Measurements from ENCODE around the gene KDM4C.

The KDM4C gene

DNA sequence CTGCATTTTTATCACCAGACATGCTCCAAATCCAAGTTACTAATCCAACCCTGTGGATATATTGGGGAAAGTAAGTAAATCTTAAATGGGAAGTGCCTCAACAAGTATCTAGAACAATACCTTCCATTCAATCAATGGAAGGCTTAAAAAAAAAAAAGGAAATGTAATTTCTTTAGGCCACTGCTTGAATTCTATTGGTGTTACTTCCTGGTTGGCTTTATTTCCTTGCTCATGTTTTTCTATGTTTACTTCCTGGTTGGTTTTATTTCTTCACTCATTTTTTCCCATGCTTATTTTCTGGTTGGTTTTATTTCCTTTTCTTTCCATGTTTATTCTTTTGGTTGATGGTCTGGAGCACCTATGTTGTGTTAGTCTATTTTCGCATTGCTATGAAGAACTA is 363.9 kb downstream of the KDM4C start:
- H3K36me3 ChIP-seq (ENCODE audit: insufficient read depth, low read length) = no peaks in the 10 kb centered on the region

GRCh38 chr9:7123743-7124142 is 366.0 kb downstream of the KDM4C start:
- no peaks in the 10 kb centered on the region for H3K4me1 ChIP-seq (ENCODE audit: insufficient read depth, low read length, severe bottlenecking)
- peaks cover 9% of the 10 kb centered on the region; the same call in 1 of the 2 replicates for H3K36me3 ChIP-seq (ENCODE audit: insufficient read depth, low read length)
- no peak overlapping the region for H3K9ac ChIP-seq (ENCODE audit: low read length)
- H3K79me2 ChIP-seq (ENCODE audit: insufficient read depth, low read length) = no peaks in the 10 kb centered on the region
- H3K27me3 ChIP-seq (ENCODE audit: insufficient read depth, low read length) = no peaks in the 10 kb centered on the region
- no peak overlapping the region for H3K4me2 ChIP-seq (ENCODE audit: low read length)
- no peak overlapping the region for H3K27ac ChIP-seq (ENCODE audit: low read depth, low read length, poor library complexity, severe bottlenecking)
- no peaks in the 10 kb centered on the region for H3K9me3 ChIP-seq (ENCODE audit: low read length)
- TF ChIP-seq EZH2 (IDR thresholded peaks at IDR 0.05; ENCODE audit: borderline replicate concordance, low read length) = no peak
- TF ChIP-seq CTCF (IDR thresholded peaks at IDR 0.05; ENCODE audit: low read length) = no peak
- H2AFZ ChIP-seq (ENCODE audit: low read length) = no peak overlapping the region
- H3K9me2 ChIP-seq (ENCODE audit: low read depth, low read length) = no peaks in the 10 kb centered on the region
- no peaks in the 10 kb centered on the region for H3F3A ChIP-seq (ENCODE audit: insufficient read depth, low read length)
- H3K4me3 ChIP-seq (ENCODE audit: low read depth, low read length, poor library complexity, severe bottlenecking) = no peak overlapping the region
- H4K20me1 ChIP-seq (ENCODE audit: insufficient read depth, low read length) = no peaks in the 10 kb centered on the region

More for the DNA sequence above, 363.9 kb downstream of the KDM4C start:
- Histone ChIP-seq H3F3A (ENCODE audit: insufficient read depth, low read length) (no peaks in the 10 kb centered on the region), H3K9ac (ENCODE audit: low read length) (no peak overlapping the region), H3K4me1 (ENCODE audit: insufficient read depth, low read length, severe bottlenecking) (no peaks in the 10 kb centered on the region), H3K27ac (ENCODE audit: low read depth, low read length, poor library complexity, severe bottlenecking) (no peak overlapping the region), H4K20me1 (ENCODE audit: insufficient read depth, low read length) (no peaks in the 10 kb centered on the region), H3K9me3 (ENCODE audit: low read length) (no peaks in the 10 kb centered on the region), H3K4me3 (ENCODE audit: low read depth, low read length, poor library complexity, severe bottlenecking) (no peak overlapping the region), H2AFZ (ENCODE audit: low read length) (no peak overlapping the region), H3K4me2 (ENCODE audit: low read length) (no peak overlapping the region), H3K79me2 (ENCODE audit: insufficient read depth, low read length) (no peaks in the 10 kb centered on the region), H3K9me2 (ENCODE audit: low read depth, low read length) (no peaks in the 10 kb centered on the region), H3K27me3 (ENCODE audit: insufficient read depth, low read length) (no peaks in the 10 kb centered on the region)
- TF ChIP-seq EZH2 (IDR thresholded peaks at IDR 0.05; ENCODE audit: borderline replicate concordance, low read length) (no peak), CTCF (IDR thresholded peaks at IDR 0.05; ENCODE audit: low read length) (no peak)

GRCh38 chr9:7125231-7125630 is 367.5 kb downstream of the KDM4C start:
- no peak overlapping the region for H3K4me3 ChIP-seq (ENCODE audit: low read depth, low read length, poor library complexity, severe bottlenecking)
- H3K36me3 ChIP-seq (ENCODE audit: insufficient read depth, low read length) = peaks cover 21% of the 10 kb centered on the region; the same call in 1 of the 2 replicates
- no peaks in the 10 kb centered on the region for H4K20me1 ChIP-seq (ENCODE audit: insufficient read depth, low read length)
- H3K27ac ChIP-seq (ENCODE audit: low read depth, low read length, poor library complexity, severe bottlenecking) = no peak overlapping the region
- no peaks in the 10 kb centered on the region for H3K79me2 ChIP-seq (ENCODE audit: insufficient read depth, low read length)
- no peaks in the 10 kb centered on the region for H3K9me2 ChIP-seq (ENCODE audit: low read depth, low read length)
- no peaks in the 10 kb centered on the region for H3F3A ChIP-seq (ENCODE audit: insufficient read depth, low read length)
- TF ChIP-seq CTCF (IDR thresholded peaks at IDR 0.05; ENCODE audit: low read length) = no peak
- no peak for TF ChIP-seq EZH2 (IDR thresholded peaks at IDR 0.05; ENCODE audit: borderline replicate concordance, low read length)
- H3K9me3 ChIP-seq (ENCODE audit: low read length) = no peaks in the 10 kb centered on the region
- no peak overlapping the region for H3K9ac ChIP-seq (ENCODE audit: low read length)
- H2AFZ ChIP-seq (ENCODE audit: low read length) = no peak overlapping the region
- H3K4me1 ChIP-seq (ENCODE audit: insufficient read depth, low read length, severe bottlenecking) = no peaks in the 10 kb centered on the region
- H3K27me3 ChIP-seq (ENCODE audit: insufficient read depth, low read length) = no peaks in the 10 kb centered on the region
- no peak overlapping the region for H3K4me2 ChIP-seq (ENCODE audit: low read length)
